Globus pallidus (tissue), 1 donor: ENCODE data around the gene NPTN.
"Not testable (repeated sequence)": the region's sequence is repeated elsewhere in the genome, so short reads cannot be mapped to it uniquely, and the experiment has no call there.

Source experiments
- DNase-seq: peaks from one replicate; pipeline ENCODE4 v3.0.0-alpha.2; 2015; ENCODE audit warnings: low spot score

Gene NPTN

DNA sequence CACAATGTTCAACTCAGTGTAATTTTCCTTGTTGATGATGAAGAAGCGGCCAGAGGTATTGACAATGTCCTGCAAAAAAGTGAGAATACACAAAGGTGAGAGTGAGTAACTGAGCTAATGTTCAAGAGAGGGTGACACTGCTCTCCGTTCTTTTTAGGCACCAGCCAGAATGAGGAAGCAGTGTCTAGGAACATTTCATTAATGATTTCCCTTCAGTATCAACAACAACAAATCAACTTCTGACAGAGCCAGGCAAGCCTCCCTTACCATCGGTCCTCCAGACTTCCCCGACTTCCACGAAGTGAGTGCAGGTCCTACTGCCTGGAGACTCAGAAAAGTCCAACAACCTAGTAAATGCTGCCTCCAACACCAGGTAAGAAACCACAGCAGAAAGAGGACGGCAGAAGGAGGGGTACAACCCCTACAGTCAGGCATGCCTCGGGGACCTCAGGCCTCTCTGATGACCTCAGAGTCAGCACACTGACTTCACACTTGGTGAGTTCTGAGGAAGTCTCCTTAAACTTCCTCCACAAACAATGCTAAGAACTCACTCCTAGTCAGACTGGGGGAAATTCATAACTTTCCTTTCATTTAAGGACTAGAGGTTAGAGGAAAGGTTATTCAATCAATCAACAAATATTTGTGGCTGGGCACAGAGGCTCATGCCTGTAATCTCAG, 62.7 kb downstream of the NPTN start:
- no peak for DNase-seq

DNA sequence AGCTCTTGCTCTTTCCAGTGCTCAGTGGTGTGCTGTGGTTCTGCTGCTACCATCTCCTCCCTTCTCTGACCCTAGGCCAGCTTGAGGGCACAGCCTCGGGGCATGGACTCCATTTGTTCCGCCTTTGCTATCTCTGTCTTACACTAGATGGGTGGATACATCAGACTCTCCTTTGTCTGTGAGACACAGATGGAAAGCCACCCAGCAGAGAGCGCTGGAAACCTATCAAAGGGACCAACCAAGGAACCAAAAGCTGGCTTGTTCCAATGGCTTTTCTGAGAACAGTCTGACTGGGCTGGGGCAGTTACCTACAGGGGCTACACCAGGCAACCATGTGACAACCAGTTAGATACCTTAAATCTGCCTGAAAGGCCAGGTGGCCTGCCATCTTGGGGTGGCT, 63.8 kb downstream of the NPTN start:
- no peak for DNase-seq

- no peak for DNase-seq
Observed at GRCh38 chr15:73568564-73569280, 64.5 kb downstream of the NPTN start.

GRCh38 chr15:73567020-73567419, 66.2 kb downstream of the NPTN start:
- no peak for DNase-seq

GRCh38 chr15:73564255-73564654, 68.9 kb downstream of the NPTN start:
- peak; percentile 1 for DNase-seq

DNA sequence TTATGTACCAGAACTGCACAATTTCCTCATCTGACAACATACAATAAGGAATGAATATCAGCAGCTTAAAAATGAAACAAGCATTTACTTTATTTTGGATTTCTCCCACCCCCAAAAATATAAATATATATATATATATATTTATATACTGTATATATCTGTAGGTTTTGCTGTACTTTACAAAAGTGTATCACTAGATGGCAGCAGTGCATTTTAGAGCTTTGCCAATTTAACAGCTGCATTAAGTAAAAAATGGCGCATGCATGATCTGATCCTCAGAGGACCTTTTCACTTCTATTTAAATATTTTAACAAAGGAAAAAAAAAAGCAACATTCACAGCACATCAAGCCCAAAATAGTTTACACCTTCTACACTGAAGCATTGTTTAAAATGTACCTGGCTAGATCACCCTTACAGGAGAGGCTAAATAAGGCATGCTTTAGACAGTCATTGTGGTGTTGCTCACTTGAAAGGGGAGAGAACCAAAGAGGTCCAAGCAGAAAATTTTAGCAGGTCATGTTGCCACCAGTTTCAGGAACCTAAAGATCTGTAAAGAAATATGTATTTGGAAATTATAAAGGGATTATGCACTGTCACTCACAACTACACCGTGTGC, 72.6 kb downstream of the NPTN start:
- peak; percentile 68 for DNase-seq

DNA sequence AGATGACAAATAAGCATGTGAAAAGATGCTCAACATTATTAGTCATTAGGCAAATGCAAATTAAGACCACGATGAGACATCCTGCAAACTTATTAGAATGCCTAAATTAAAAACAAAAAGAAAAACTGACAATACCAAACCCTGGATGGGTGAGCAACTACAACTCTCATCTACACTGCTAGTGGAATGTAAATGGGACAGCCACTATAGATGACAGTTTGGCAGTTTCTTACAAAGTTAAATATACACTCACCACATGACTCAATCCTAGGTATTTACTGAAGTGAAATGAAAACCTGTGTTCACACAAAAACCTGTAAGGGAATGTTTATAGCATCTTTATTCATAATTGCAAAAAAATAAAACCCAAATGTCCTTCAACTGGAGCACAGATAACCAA, 74.7 kb downstream of the NPTN start:
- no peak for DNase-seq

DNA sequence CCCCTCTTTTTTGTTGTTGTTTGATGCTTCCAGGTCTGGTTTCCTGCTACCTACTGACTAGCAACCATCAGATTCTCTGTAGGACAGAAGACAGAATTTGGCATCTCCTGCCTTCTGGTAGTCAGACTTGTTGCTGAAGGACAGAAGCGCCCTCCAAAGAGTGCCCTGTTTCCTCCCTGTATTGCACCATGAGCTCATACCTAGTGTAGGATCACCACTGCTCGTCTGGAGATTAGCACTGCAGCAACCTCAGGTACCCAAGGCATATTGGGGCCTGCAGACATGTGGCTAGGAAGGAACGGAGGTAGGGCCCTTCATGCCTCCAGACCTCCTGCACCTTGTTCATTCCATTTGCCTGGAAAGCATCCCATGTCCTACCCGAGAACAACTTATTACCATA, 78.1 kb downstream of the NPTN start:
- no peak for DNase-seq

GRCh38 chr15:73550190-73550589, 83.0 kb downstream of the NPTN start:
- DNase-seq = no peak

- not testable (repeated sequence) for DNase-seq
Observed at GRCh38 chr15:73548925-73549324, 84.3 kb downstream of the NPTN start.

- no peak for DNase-seq
Observed at GRCh38 chr15:73541479-73541878, 91.7 kb downstream of the NPTN start.

DNA sequence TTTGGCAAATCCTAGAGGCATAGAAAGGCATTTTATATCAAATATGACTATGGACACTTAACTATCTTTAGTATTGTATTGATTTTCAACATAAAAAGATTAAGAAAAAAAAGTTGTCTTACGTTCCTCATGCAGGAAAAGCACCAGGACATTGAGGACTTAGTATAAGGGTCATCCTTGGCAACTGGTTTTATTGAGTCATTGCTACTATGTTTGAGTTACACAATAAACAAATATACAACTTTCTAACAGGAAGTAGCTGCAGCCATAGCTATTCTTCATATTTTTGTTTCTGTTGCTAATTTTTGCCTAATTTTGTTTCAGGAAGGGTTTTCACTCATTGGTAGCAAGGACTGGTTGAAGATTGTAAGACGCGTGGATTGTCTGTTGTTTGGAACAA, 93.0 kb downstream of the NPTN start:
- DNase-seq = no peak

DNA sequence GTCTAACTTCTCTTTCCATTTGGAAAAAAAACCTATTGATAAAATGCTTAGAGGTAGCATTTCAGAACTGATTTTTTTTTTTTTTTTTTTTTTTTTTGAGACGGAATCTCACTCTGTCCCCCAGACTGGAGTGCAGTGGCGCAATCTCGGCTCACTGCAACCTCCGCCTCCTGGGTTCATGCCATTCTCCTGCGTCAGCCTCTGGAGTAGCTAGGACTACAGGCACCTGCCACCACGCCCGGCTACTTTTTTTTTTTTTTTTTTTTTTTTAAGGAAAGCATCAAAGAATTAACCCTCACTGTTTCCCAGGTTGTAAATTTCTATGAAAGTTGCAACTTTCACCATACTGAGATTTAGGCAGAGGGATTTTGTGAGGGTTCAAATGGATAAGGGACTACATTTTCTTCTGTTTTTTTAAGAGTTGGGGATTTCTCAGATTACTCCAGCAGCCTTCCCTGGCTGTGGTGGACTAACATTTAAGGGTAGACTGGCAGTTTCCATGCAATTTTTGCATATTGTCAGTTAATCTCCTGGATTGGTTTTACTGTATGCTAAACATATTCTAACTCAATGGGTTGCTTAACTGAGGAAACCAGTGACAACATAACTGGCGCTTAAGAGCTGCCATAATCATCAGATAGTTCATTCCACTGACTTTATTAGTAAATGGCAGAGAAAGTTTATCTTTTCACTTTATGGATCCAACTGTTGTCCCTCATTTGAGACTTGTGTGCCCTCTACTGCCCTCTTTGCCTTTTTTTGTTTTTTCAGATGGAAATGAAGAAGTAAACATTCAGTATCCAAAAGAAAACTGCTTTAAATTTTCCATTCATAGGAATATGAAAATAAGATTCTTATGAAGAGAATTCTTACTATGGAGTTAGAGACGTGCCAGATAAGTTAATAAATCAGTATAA, 93.7 kb downstream of the NPTN start:
- no peak for DNase-seq

DNA sequence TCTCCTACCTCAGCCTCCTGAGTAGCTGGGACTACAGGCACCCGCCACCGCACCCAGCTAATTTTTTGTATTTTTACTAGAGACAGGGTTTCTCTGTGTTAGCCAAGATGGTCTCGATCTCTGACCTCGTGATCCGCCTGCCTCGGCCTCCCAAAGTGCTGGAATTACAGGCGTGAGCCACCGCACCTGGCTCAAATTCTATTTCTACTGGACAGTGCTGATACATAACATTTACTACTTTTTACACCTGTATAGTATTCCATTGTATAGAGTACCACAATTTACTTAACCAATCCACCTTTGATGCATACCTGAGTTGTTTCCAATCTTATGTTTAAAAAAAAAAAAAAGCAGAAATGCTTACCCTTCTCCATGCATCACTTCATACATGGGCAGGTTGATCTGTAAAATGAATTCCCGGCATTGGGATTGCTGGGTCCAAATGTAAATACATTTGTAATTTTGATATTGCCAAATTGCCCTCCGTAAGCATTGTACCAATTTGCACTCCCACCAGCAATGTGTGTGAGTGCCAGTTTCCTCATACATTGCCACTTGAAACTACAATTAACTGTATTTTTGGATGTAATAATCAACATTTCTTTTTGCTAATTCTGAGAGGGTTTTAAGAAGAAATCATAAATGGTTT, 94.5 kb downstream of the NPTN start:
- DNase-seq = no peak

- DNase-seq = no peak
Observed at GRCh38 chr15:73538123-73538522, 95.1 kb downstream of the NPTN start.

DNA sequence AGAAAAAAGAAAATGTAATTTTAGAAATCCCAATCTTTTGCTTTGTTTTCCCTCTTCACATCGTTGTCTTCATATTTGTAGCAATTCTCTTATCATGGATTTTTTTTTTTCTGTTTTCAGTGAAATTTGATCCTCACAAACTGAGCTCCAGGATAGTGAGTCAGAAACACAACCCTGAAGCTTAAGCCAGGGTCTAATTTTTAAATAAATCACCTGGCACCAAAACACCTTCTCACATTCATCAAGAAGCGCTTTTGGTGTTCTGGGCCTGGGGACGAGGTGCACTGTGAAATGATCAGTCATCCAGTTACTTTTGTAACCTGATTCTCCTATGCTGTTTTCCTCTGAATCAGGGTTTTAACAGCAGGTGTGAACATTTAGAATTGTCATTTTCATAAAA, 102.5 kb downstream of the NPTN start:
- DNase-seq = no peak

- no peak for DNase-seq
Observed at GRCh38 chr15:73527598-73527997, 105.6 kb downstream of the NPTN start.

DNA sequence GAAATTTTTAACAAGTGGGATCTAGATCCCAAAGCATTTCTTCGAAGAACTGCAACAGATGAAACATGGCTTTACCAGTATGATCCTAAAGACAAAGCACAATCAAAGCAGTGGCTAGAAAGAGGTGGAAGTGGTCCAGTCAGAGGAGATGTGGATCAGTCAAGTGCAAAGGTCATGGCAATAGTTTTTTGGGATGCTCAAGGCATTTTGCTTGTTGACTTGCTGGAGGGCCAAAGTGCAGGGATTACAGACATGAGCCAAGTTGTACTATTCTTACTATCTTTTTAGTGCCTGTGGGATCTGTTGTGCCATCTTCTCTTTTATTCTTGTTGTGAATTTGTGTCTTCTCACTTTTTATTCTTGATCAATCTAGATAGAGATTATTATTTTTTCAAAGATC, 108.3 kb downstream of the NPTN start:
- DNase-seq = no peak

DNA sequence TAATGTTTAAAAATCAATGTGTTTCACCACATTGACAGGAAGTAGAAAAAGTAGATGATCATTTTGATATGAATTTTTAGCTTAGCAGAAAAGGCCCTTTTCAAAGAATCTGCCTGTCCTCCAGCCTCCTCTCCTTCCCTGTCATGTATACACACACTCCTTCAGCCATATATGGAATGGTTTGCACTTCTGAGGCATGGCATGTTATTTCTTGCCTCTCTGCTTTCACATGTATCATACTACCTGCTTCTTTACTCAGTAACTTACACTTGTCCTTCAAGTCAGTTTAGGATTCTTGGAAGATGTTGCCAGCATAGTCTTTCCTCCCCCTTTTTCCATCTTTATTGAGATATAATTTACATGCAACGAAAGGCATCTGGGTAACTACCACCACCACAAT, 111.2 kb downstream of the NPTN start:
- no peak for DNase-seq

DNA sequence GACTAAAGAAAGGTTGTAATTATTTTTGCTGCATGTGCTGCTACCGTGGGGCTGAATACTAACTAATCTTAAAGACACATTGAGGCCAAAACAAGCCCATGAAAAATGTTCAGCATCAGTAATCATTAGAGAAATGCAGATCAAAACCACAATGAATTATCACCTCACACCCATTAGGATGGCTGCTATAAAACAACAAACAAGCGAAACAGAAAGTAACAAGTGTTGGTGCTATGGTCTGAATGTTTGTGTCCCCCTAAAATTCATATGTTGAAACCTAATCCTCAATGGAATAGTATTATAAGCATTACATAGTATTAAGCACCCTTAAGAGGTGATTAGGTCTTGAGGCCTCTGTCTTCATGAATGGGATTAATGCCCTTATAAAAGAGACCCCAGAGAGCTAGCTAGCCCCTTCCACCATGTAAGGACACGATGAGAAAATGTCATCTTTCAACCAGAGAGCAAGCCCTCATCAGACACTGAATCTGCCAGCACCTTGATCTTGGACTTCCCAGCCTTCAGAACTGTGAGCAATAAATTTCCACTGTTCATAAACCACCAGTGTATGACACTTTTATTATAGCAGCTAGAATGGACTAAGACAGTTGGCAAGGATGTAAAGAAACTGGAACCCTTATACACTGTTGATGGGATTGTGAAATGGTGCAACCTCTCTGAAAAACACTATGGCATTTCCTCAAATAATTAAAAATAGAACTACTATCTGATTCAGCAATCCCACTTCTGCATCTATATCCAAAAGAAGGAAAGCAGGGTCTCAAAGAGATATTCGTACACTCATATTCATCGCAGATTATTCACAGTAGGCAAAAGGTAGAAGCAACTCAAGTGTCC, 114.1 kb downstream of the NPTN start:
- no peak for DNase-seq
